Measurements from ENCODE around the gene ADCK1. TPM values are rescaled to one million over a fixed set of nuclear protein-coding genes. Genes with fewer than 3 reads are reported as not detected.

The ADCK1 gene
- total and polyA plus RNA-seq, 2 of the 13 experiments (the other 11 are each of a cell fraction or from before 2014, with no cell fraction given) = 3.9 to 6.3 TPM

DNA sequence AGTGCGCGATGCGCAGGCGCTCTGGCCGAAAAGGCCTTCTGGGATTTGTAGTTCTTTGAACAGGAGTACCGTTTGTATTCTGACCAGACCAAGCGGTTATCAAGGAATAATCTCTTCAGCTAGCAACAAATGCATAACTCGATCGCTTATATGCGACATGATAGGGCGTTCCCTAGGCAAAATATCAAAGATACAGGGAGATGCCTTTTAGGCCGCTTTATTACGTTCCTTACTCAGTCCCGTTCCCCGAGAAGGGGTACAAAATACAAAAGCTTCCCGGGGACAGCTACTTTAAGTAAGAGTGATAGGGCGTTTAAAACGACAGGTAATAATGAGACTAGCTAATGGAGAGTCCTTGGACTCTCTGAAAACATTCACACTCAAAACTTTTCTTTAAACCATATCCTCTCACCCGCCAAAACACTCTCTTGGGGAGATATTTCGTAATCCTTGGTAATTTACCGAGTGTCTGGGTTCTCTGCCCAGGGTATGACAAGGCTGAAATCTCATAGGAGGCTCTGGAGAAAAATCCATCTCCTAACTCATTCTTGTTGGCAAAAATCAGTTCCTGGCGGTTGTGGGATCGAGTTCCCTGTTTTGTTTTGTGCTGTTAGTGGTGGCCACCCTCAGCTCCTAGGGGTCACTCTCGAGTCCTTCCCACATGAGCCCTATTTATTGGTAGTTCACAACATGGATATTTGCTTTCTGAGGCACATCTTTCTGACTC is 38.5 kb upstream of the ADCK1 start (continued):
- no peak for TF ChIP-seq ZHX2 (IDR thresholded peaks at IDR 0.05; ENCODE audit: low read depth)
- TF ChIP-seq ZHX2 (CRISPR knock-in tag; IDR thresholded peaks at IDR 0.05; ENCODE audit: borderline replicate concordance) = no peak
- TF ChIP-seq MTF2 (CRISPR knock-in tag; IDR thresholded peaks at IDR 0.05; ENCODE audit: borderline replicate concordance) = no peak
- TF ChIP-seq KDM5A (IDR thresholded peaks at IDR 0.05; ENCODE audit: borderline replicate concordance, low read length) = peak; percentile 82; the same call in 1 of the 2 replicates
- no peak; the same call in 1 of the 2 replicates for TF ChIP-seq YEATS2 (CRISPR knock-in tag; IDR thresholded peaks at IDR 0.05; ENCODE audit: borderline replicate concordance)
- TF ChIP-seq, protein P1, sequence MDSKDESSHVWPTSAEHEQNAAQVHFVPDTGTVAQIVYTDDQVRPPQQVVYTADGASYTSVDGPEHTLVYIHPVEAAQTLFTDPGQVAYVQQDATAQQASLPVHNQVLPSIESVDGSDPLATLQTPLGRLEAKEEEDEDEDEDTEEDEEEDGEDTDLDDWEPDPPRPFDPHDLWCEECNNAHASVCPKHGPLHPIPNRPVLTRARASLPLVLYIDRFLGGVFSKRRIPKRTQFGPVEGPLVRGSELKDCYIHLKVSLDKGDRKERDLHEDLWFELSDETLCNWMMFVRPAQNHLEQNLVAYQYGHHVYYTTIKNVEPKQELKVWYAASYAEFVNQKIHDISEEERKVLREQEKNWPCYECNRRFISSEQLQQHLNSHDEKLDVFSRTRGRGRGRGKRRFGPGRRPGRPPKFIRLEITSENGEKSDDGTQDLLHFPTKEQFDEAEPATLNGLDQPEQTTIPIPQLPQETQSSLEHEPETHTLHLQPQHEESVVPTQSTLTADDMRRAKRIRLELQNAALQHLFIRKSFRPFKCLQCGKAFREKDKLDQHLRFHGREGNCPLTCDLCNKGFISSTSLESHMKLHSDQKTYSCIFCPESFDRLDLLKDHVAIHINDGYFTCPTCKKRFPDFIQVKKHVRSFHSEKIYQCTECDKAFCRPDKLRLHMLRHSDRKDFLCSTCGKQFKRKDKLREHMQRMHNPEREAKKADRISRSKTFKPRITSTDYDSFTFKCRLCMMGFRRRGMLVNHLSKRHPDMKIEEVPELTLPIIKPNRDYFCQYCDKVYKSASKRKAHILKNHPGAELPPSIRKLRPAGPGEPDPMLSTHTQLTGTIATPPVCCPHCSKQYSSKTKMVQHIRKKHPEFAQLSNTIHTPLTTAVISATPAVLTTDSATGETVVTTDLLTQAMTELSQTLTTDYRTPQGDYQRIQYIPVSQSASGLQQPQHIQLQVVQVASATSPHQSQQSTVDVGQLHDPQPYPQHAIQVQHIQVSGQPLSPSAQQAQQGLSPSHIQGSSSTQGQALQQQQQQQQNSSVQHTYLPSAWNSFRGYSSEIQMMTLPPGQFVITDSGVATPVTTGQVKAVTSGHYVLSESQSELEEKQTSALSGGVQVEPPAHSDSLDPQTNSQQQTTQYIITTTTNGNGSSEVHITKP (CRISPR knock-in tag; IDR thresholded peaks at IDR 0.05; ENCODE audit: low read depth) = no peak
- TF ChIP-seq TP53 (CRISPR knock-in tag; conservative IDR thresholded peaks at IDR 0.05) = no peak
- TF ChIP-seq, protein P2, sequence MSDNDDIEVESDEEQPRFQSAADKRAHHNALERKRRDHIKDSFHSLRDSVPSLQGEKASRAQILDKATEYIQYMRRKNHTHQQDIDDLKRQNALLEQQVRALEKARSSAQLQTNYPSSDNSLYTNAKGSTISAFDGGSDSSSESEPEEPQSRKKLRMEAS (IDR thresholded peaks at IDR 0.05) = no peak
- TF ChIP-seq ZNF788 (CRISPR knock-in tag; IDR thresholded peaks at IDR 0.05; ENCODE audit: borderline replicate concordance) = 0 out of 2 replicates have a peak, but pooled peaks have one; percentile 24
- TF ChIP-seq MATR3 (CRISPR knock-in tag; IDR thresholded peaks at IDR 0.05) = no peak
- no peak for TF ChIP-seq GLI4 (CRISPR knock-in tag; IDR thresholded peaks at IDR 0.05; ENCODE audit: borderline replicate concordance)
- no peak for TF ChIP-seq BCL6 (CRISPR knock-in tag; IDR thresholded peaks at IDR 0.05)
- TF ChIP-seq TBP (CRISPR knock-in tag; IDR thresholded peaks at IDR 0.05) = no peak
- no peak for TF ChIP-seq ARHGAP35 (CRISPR knock-in tag; IDR thresholded peaks at IDR 0.05; ENCODE audit: borderline replicate concordance)
- TF ChIP-seq KDM3A (CRISPR knock-in tag; IDR thresholded peaks at IDR 0.05; ENCODE audit: low read depth) = no peak
- 0 out of 2 replicates have a peak, but pooled peaks have one; percentile 26 for TF ChIP-seq SIN3A (IDR thresholded peaks at IDR 0.05; ENCODE audit: borderline replicate concordance, low read depth, low read length)
- TF ChIP-seq KMT2B (CRISPR knock-in tag; IDR thresholded peaks at IDR 0.05) = no peak
- TF ChIP-seq PHF5A (CRISPR knock-in tag; IDR thresholded peaks at IDR 0.05; ENCODE audit: low read depth, unreplicated experiment) = peak; percentile 45

All from HepG2 (cell line).